B cell (primary cell): ENCODE measurements around the gene DCTN3.

Source experiments
- CTCF ChIP-seq: fragments of 200-600 bp; IDR thresholded peaks from one replicate; pipeline ENCODE4 v1.8.0; 2022; ENCODE audit warnings: antibody characterized with exemption, mild to moderate bottlenecking
- EZH2 ChIP-seq: IDR thresholded peaks from 2 replicates; pipeline ENCODE4 v1.6.1; 2012; ENCODE audit warnings: borderline replicate concordance, low read depth, mild to moderate bottlenecking, moderate library complexity, low read length; ENCODE audit not compliant: insufficient read depth, poor library complexity, severe bottlenecking

DNA sequence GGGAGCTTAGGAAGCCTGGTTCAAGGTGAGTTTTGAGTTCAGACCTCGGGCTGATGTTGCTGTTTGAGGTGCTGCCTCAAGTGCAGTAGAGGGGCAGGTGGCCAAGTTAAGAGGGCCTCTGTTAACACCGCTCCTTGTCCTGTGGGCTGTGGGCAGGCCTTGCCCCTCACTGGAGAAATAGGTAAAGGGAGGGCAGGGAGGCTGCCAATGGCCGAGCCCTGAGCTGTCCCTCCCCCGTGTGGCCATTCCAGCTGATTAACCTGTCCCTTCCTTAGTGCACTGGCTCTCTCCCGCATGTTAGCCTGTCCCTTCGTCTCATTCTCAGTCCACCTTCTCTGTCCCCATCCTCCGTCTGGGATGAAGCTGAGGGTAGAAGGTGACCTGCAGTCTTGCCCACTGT, 52.2 kb downstream of the DCTN3 start:
- TF ChIP-seq CTCF (no peak), EZH2 (no peak)
